HEK293T (cell line): Measurements from ENCODE around the gene ATP6V1G1.

Experiments used
- CTCF ChIA-PET: fragments of 350-600 bp; formaldehyde crosslinking; extraction: SDS; loops from one replicate; lab custom pipeline; 2021; ENCODE audit warnings: antibody characterized with exemption, inconsistent platforms; lab: Yijun Ruan, JAX
- POLR2A ChIA-PET: fragments of 350-600 bp; formaldehyde crosslinking; extraction: SDS; loops from one replicate; lab custom pipeline; 2020; ENCODE audit warnings: antibody characterized with exemption, inconsistent platforms; lab: Yijun Ruan, JAX
- DNase-seq: peaks from one replicate; pipeline ENCODE4 v3.0.0; 2012; ENCODE audit warnings: mixed read lengths; ENCODE audit errors: extremely low spot score
- ARNT ChIP-seq: fragments of 450-650 bp; IDR thresholded peaks from 2 replicates; pipeline ENCODE4 v1.6.1; 2017; ENCODE audit warnings: mild to moderate bottlenecking
- BHLHE40 ChIP-seq: fragments of 450-650 bp; IDR thresholded peaks from 2 replicates; pipeline ENCODE4 v1.6.1; 2016; ENCODE audit warnings: mild to moderate bottlenecking, moderate library complexity, borderline replicate concordance
- CTBP1 ChIP-seq: fragments of 450-650 bp; IDR thresholded peaks from 2 replicates; pipeline ENCODE4 v1.6.1; 2016; ENCODE audit warnings: borderline replicate concordance
- ELF4 ChIP-seq: fragments of 450-650 bp; IDR thresholded peaks from 2 replicates; pipeline ENCODE4 v1.6.1; 2017; ENCODE audit warnings: antibody characterized with exemption
- FOXA1 ChIP-seq: fragments of 450-650 bp; IDR thresholded peaks from 2 replicates; pipeline ENCODE4 v1.6.1; 2016; ENCODE audit warnings: mild to moderate bottlenecking
- FOXK2 ChIP-seq: fragments of 450-650 bp; IDR thresholded peaks from 2 replicates; pipeline ENCODE4 v1.6.1; 2016; ENCODE audit warnings: mild to moderate bottlenecking
- FOXM1 ChIP-seq: fragments of 450-650 bp; IDR thresholded peaks from 2 replicates; pipeline ENCODE4 v1.6.1; 2017; ENCODE audit warnings: mild to moderate bottlenecking, borderline replicate concordance
- HDGF ChIP-seq: fragments of 450-650 bp; IDR thresholded peaks from 2 replicates; pipeline ENCODE4 v1.6.1; 2017; ENCODE audit warnings: antibody characterized with exemption, borderline replicate concordance
- L3MBTL2 ChIP-seq: fragments of 450-650 bp; conservative IDR thresholded peaks from 2 replicates; pipeline ENCODE4 v1.6.1; 2016; ENCODE audit warnings: mild to moderate bottlenecking
- LEF1 ChIP-seq: fragments of 450-650 bp; IDR thresholded peaks from 2 replicates; pipeline ENCODE4 v1.6.1; 2017; ENCODE audit warnings: mild to moderate bottlenecking, borderline replicate concordance
- NFRKB ChIP-seq: fragments of 450-650 bp; IDR thresholded peaks from 2 replicates; pipeline ENCODE4 v1.6.1; 2016; ENCODE audit warnings: mild to moderate bottlenecking, moderate library complexity
- PKNOX1 ChIP-seq: fragments of 450-650 bp; IDR thresholded peaks from 2 replicates; pipeline ENCODE4 v1.6.1; 2016
- SP1 ChIP-seq: fragments of 450-650 bp; IDR thresholded peaks from 2 replicates; pipeline ENCODE4 v1.6.1; 2017
- SUZ12 ChIP-seq: fragments of 450-650 bp; IDR thresholded peaks from 2 replicates; pipeline ENCODE4 v1.6.1; 2016; ENCODE audit warnings: mild to moderate bottlenecking
- TARDBP ChIP-seq: fragments of 450-650 bp; IDR thresholded peaks from 2 replicates; pipeline ENCODE4 v1.6.1; 2016
- ZNF384 ChIP-seq: fragments of 450-650 bp; IDR thresholded peaks from 2 replicates; pipeline ENCODE4 v1.6.1; 2016

The ATP6V1G1 gene

GRCh38 chr9:114583371-114584155 is 4.0 kb upstream of the ATP6V1G1 start:
- CTCF ChIA-PET = interaction anchor here (0.7 kb wide), 1 partner anchor 32 kb away, joined by 5 read pairs; no protein-coding TSS in a partner anchor
- no peak for DNase-seq
- TF ChIP-seq BHLHE40 = no peak
- TF ChIP-seq ZNF384 = no peak
- no peak for TF ChIP-seq NFRKB
- TF ChIP-seq ARNT = no peak
- no peak for TF ChIP-seq FOXA1
- no peak for TF ChIP-seq FOXK2
- no peak for TF ChIP-seq HDGF
- no peak for TF ChIP-seq PKNOX1
- no peak for TF ChIP-seq ELF4
- no peak for TF ChIP-seq SUZ12
- no peak for TF ChIP-seq TARDBP
- TF ChIP-seq L3MBTL2 = no peak
- no peak for TF ChIP-seq CTBP1
- POLR2A ChIA-PET = no interaction called here

GRCh38 chr9:114588210-114588609 is 641 bp downstream of the ATP6V1G1 start:
- ChIA-PET POLR2A (interaction anchor here (0.7 to 3.1 kb wide), 16 partner anchors 9 to 179 kb away, joined by 3 to 46 read pairs (median 6); no protein-coding TSS in a partner anchor), CTCF (no interaction called here)
- no peak for TF ChIP-seq ZNF384
- no peak for TF ChIP-seq L3MBTL2
- no peak for TF ChIP-seq FOXM1
- no peak for TF ChIP-seq HDGF
- no peak for TF ChIP-seq LEF1
- TF ChIP-seq TARDBP = no peak; the same call in 1 of the 2 replicates
- no peak for DNase-seq

DNA sequence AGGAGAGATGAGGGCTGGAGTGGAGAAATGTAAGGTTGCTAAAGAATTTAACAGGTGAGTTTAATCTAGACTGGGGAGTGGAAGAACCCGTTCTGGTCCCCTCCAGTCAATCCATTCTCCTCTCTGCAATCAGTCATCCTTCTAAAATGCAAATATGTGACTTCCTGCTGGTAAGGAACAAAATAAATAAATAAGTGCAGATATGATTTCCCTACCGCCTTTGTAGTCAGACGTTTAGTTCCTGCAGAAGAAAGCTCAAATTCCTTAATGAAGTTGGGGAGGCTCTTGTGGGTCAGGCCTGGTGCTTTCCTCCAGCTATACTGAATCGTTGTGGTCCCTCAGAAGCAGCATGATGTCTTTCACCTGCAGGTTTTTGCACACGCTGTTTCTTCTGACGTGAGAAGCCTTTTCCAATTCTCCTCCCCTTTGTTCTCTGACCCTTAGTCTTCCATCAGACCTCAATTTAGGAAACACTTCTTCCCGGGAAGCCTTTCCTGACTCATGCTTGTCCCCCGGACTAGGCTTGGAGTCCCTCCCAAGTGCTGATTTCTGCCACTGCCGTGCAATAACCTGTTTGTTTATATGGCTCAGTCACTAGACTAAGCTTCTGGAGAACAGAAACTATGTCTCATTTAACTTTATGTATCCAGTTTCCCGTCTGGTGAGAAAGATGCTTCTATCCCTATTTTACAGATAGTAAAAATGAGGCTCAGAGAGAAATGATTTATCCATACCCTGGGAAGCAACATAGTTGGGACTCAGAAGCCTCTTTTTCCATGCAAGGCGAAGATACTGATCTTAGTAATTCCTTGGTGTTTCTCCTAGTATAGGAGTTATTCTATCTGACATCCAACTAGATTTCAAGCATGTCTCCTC is 1.3 kb downstream of the ATP6V1G1 start:
- DNase-seq = no peak
- ChIA-PET CTCF (no interaction called here), POLR2A (interaction anchor here (1.0 to 3.1 kb wide), 10 partner anchors 8 to 180 kb away, joined by 3 to 46 read pairs (median 7); no protein-coding TSS in a partner anchor)
- TF ChIP-seq SUZ12 (no peak), CTBP1 (no peak), NFRKB (no peak), HDGF (no peak), FOXA1 (no peak), FOXK2 (no peak), BHLHE40 (no peak), ZNF384 (no peak), LEF1 (no peak), SP1 (no peak), L3MBTL2 (no peak), ARNT (no peak), TARDBP (no peak), FOXM1 (no peak), ELF4 (no peak), PKNOX1 (no peak)

GRCh38 chr9:114590328-114590727 is 2.8 kb downstream of the ATP6V1G1 start:
- no peak for DNase-seq
- no peak for TF ChIP-seq TARDBP
- no peak for TF ChIP-seq PKNOX1
- TF ChIP-seq ZNF384 = no peak
- TF ChIP-seq NFRKB = no peak
- TF ChIP-seq CTBP1 = no peak
- TF ChIP-seq FOXK2 = no peak
- TF ChIP-seq BHLHE40 = no peak
- no peak for TF ChIP-seq SP1
- TF ChIP-seq FOXA1 = no peak
- TF ChIP-seq LEF1 = no peak
- TF ChIP-seq SUZ12 = no peak
- TF ChIP-seq FOXM1 = no peak
- TF ChIP-seq ELF4 = no peak
- no peak for TF ChIP-seq HDGF
- TF ChIP-seq ARNT = no peak
- no peak for TF ChIP-seq L3MBTL2
- CTCF ChIA-PET = no interaction called here
- POLR2A ChIA-PET = no interaction called here

GRCh38 chr9:114591291-114591787 is 3.8 kb downstream of the ATP6V1G1 start:
- no peak for DNase-seq
- ChIA-PET POLR2A (no interaction called here), CTCF (no interaction called here)
- no peak for TF ChIP-seq FOXK2
- TF ChIP-seq TARDBP = no peak
- no peak for TF ChIP-seq PKNOX1
- no peak for TF ChIP-seq ELF4
- no peak for TF ChIP-seq LEF1
- TF ChIP-seq CTBP1 = no peak
- no peak for TF ChIP-seq HDGF
- no peak for TF ChIP-seq BHLHE40
- no peak for TF ChIP-seq L3MBTL2
- TF ChIP-seq SUZ12 = no peak
- TF ChIP-seq SP1 = no peak
- TF ChIP-seq FOXM1 = no peak
- TF ChIP-seq ZNF384 = no peak
- no peak for TF ChIP-seq ARNT
- no peak for TF ChIP-seq FOXA1
- TF ChIP-seq NFRKB = no peak
